IPS-15b (cell line): ENCODE results near the gene LRRC8E.

Experiments
- H3K27me3 ChIP-seq: one replicate; pipeline ENCODE4 v1.6.1; 2013; ENCODE audit warnings: low read length; ENCODE audit not compliant: control insufficient read depth, insufficient read depth
- H3K36me3 ChIP-seq: one replicate; pipeline ENCODE4 v1.6.1; 2013; ENCODE audit warnings: low read length; ENCODE audit not compliant: control insufficient read depth, insufficient read depth
- H3K4me1 ChIP-seq: one replicate; pipeline ENCODE4 v1.6.1; 2013; ENCODE audit warnings: mild to moderate bottlenecking, low read length; ENCODE audit not compliant: control insufficient read depth, insufficient read depth
- H3K4me3 ChIP-seq: one replicate; pipeline ENCODE4 v1.5.1; 2013; ENCODE audit warnings: low read depth, low read length
- H3K9ac ChIP-seq: one replicate; pipeline ENCODE4 v1.6.1; 2013; ENCODE audit warnings: low read depth, mild to moderate bottlenecking, low read length
- H3K9me3 ChIP-seq: one replicate; pipeline ENCODE4 v1.6.1; 2013; ENCODE audit warnings: mild to moderate bottlenecking, low read length; ENCODE audit not compliant: control insufficient read depth, insufficient read depth

The LRRC8E gene

GRCh38 chr19:7848779-7849457 lies 39.4 kb upstream of the LRRC8E start:
- no peaks in the 10 kb centered on the region for H3K4me1 ChIP-seq
- no peaks in the 10 kb centered on the region for H3K9me3 ChIP-seq
- no peak overlapping the region for H3K4me3 ChIP-seq
- H3K9ac ChIP-seq: no peak overlapping the region
- no peaks in the 10 kb centered on the region for H3K36me3 ChIP-seq
- H3K27me3 ChIP-seq: no peaks in the 10 kb centered on the region

GRCh38 chr19:7849631-7849999 lies 38.7 kb upstream of the LRRC8E start:
- H3K9ac ChIP-seq: no peak overlapping the region
- no peaks in the 10 kb centered on the region for H3K36me3 ChIP-seq
- H3K4me3 ChIP-seq: no peak overlapping the region
- H3K27me3 ChIP-seq: no peaks in the 10 kb centered on the region
- no peaks in the 10 kb centered on the region for H3K4me1 ChIP-seq
- no peaks in the 10 kb centered on the region for H3K9me3 ChIP-seq

- Histone ChIP-seq H3K36me3 (no peaks in the 10 kb centered on the region), H3K27me3 (no peaks in the 10 kb centered on the region), H3K9me3 (no peaks in the 10 kb centered on the region), H3K4me3 (no peak overlapping the region), H3K4me1 (no peaks in the 10 kb centered on the region), H3K9ac (no peak overlapping the region)
Measured at GRCh38 chr19:7850000-7850813, 38.1 kb upstream of the LRRC8E start.

- Histone ChIP-seq H3K9ac (no peak overlapping the region), H3K36me3 (no peaks in the 10 kb centered on the region), H3K4me1 (no peaks in the 10 kb centered on the region), H3K9me3 (no peaks in the 10 kb centered on the region), H3K4me3 (no peak overlapping the region), H3K27me3 (no peaks in the 10 kb centered on the region)
Measured at GRCh38 chr19:7850945-7851622, 37.2 kb upstream of the LRRC8E start.

- Histone ChIP-seq H3K4me3 (no peak overlapping the region), H3K27me3 (no peaks in the 10 kb centered on the region), H3K9me3 (no peaks in the 10 kb centered on the region), H3K36me3 (no peaks in the 10 kb centered on the region), H3K4me1 (no peaks in the 10 kb centered on the region), H3K9ac (no peak overlapping the region)
Measured at GRCh38 chr19:7851623-7852500, 36.4 kb upstream of the LRRC8E start.

GRCh38 chr19:7852851-7853769 lies 35.2 kb upstream of the LRRC8E start:
- Histone ChIP-seq H3K9me3 (no peaks in the 10 kb centered on the region), H3K9ac (no peak overlapping the region), H3K27me3 (no peaks in the 10 kb centered on the region), H3K36me3 (no peaks in the 10 kb centered on the region), H3K4me1 (no peaks in the 10 kb centered on the region), H3K4me3 (peak overlapping the region; percentile 12)

GRCh38 chr19:7853770-7854128 lies 34.6 kb upstream of the LRRC8E start:
- Histone ChIP-seq H3K4me1 (peaks cover 3% of the 10 kb centered on the region), H3K9ac (no peak overlapping the region), H3K4me3 (peak overlapping the region; percentile 12), H3K9me3 (no peaks in the 10 kb centered on the region), H3K27me3 (no peaks in the 10 kb centered on the region), H3K36me3 (no peaks in the 10 kb centered on the region)

- H3K4me1 ChIP-seq: peaks cover 3% of the 10 kb centered on the region
- no peak overlapping the region for H3K4me3 ChIP-seq
- no peaks in the 10 kb centered on the region for H3K36me3 ChIP-seq
Measured at GRCh38 chr19:7855426-7856108, 32.7 kb upstream of the LRRC8E start.

GRCh38 chr19:7856109-7856591 lies 32.2 kb upstream of the LRRC8E start:
- Histone ChIP-seq H3K4me3 (no peak overlapping the region), H3K4me1 (peaks cover 5% of the 10 kb centered on the region), H3K9ac (no peak overlapping the region), H3K27me3 (peaks cover 7% of the 10 kb centered on the region), H3K36me3 (no peaks in the 10 kb centered on the region), H3K9me3 (no peaks in the 10 kb centered on the region)

More at GRCh38 chr19:7855426-7856108, 32.7 kb upstream of the LRRC8E start:
- Histone ChIP-seq H3K9ac (no peak overlapping the region), H3K27me3 (peaks cover 1% of the 10 kb centered on the region), H3K9me3 (no peaks in the 10 kb centered on the region)
